Measurements from ENCODE around the gene COPS8. TPM values are rescaled to one million over a fixed set of nuclear protein-coding genes. Genes with fewer than 3 reads are reported as not detected.

The COPS8 gene
- total and polyA plus RNA-seq, 4 donors, result 124 to 186 (median 151) TPM

GRCh38 chr2:237075749-237076599 lies 9.7 kb upstream of the COPS8 start:
- no peaks in the 10 kb centered on the region for H3K9me3 ChIP-seq (ENCODE audit: control insufficient read depth, insufficient read depth, low read length)
- H3K4me1 ChIP-seq (ENCODE audit: control insufficient read depth, insufficient read depth, low read length), result no peaks in the 10 kb centered on the region
- DNase-seq (ENCODE audit: low read depth in 4 of 6, low spot score in 6 of 6), result no peak
- WGBS (ENCODE audit: insufficient coverage), result 89% methylated on average over 8 of the region's 9 CpGs
- no peak overlapping the region for H3K27ac ChIP-seq (ENCODE audit: low read depth, low read length)
- H3K36me3 ChIP-seq (ENCODE audit: control insufficient read depth, insufficient read depth, low read length), result no peaks in the 10 kb centered on the region
- H3K4me3 ChIP-seq (ENCODE audit: low read depth, low read length), result no peak overlapping the region
- H3K27me3 ChIP-seq (ENCODE audit: control insufficient read depth, insufficient read depth, low read length), result no peaks in the 10 kb centered on the region

- no peaks in the 10 kb centered on the region for H3K27me3 ChIP-seq (ENCODE audit: control insufficient read depth, insufficient read depth, low read length)
- no peaks in the 10 kb centered on the region for H3K36me3 ChIP-seq (ENCODE audit: control insufficient read depth, insufficient read depth, low read length)
- H3K4me1 ChIP-seq (ENCODE audit: control insufficient read depth, insufficient read depth, low read length), result no peaks in the 10 kb centered on the region
- no peak overlapping the region for H3K27ac ChIP-seq (ENCODE audit: low read depth, low read length)
- no peaks in the 10 kb centered on the region for H3K9me3 ChIP-seq (ENCODE audit: control insufficient read depth, insufficient read depth, low read length)
- 88% methylated on average over 5 of the region's 8 CpGs for WGBS (ENCODE audit: insufficient coverage)
- H3K4me3 ChIP-seq (ENCODE audit: low read depth, low read length), result no peak overlapping the region
- DNase-seq (ENCODE audit: low read depth in 4 of 6, low spot score in 6 of 6), result no peak
Observed at GRCh38 chr2:237081596-237081995, 4.1 kb upstream of the COPS8 start.

GRCh38 chr2:237083026-237083425 lies 2.7 kb upstream of the COPS8 start:
- Histone ChIP-seq H3K4me3 (ENCODE audit: low read depth, low read length) (no peak overlapping the region), H3K36me3 (ENCODE audit: control insufficient read depth, insufficient read depth, low read length) (peaks cover 3% of the 10 kb centered on the region), H3K27me3 (ENCODE audit: control insufficient read depth, insufficient read depth, low read length) (no peaks in the 10 kb centered on the region), H3K27ac (ENCODE audit: low read depth, low read length) (no peak overlapping the region), H3K4me1 (ENCODE audit: control insufficient read depth, insufficient read depth, low read length) (peaks cover 4% of the 10 kb centered on the region), H3K9me3 (ENCODE audit: control insufficient read depth, insufficient read depth, low read length) (no peaks in the 10 kb centered on the region)
- no peak for DNase-seq (ENCODE audit: low read depth in 4 of 6, low spot score in 6 of 6)
- 98% methylated on average over 3 of the region's 3 CpGs for WGBS (ENCODE audit: insufficient coverage)

GRCh38 chr2:237084444-237084843 lies 1.2 kb upstream of the COPS8 start:
- no peak for DNase-seq (ENCODE audit: low read depth in 4 of 6, low spot score in 6 of 6)
- Histone ChIP-seq H3K4me3 (ENCODE audit: low read depth, low read length) (no peak overlapping the region), H3K9me3 (ENCODE audit: control insufficient read depth, insufficient read depth, low read length) (no peaks in the 10 kb centered on the region), H3K27me3 (ENCODE audit: control insufficient read depth, insufficient read depth, low read length) (no peaks in the 10 kb centered on the region), H3K36me3 (ENCODE audit: control insufficient read depth, insufficient read depth, low read length) (peaks cover 3% of the 10 kb centered on the region), H3K4me1 (ENCODE audit: control insufficient read depth, insufficient read depth, low read length) (peaks cover 4% of the 10 kb centered on the region), H3K27ac (ENCODE audit: low read depth, low read length) (no peak overlapping the region)
- 93% methylated on average over 7 of the region's 8 CpGs for WGBS (ENCODE audit: insufficient coverage)

GRCh38 chr2:237090906-237091305 lies 5.2 kb downstream of the COPS8 start:
- peaks cover 4% of the 10 kb centered on the region for H3K4me1 ChIP-seq (ENCODE audit: control insufficient read depth, insufficient read depth, low read length)
- no peaks in the 10 kb centered on the region for H3K9me3 ChIP-seq (ENCODE audit: control insufficient read depth, insufficient read depth, low read length)
- no peaks in the 10 kb centered on the region for H3K27me3 ChIP-seq (ENCODE audit: control insufficient read depth, insufficient read depth, low read length)
- 90% methylated on average over 11 of the region's 13 CpGs for WGBS (ENCODE audit: insufficient coverage)
- H3K4me3 ChIP-seq (ENCODE audit: low read depth, low read length), result no peak overlapping the region
- H3K36me3 ChIP-seq (ENCODE audit: control insufficient read depth, insufficient read depth, low read length), result peaks cover 13% of the 10 kb centered on the region
- no peak overlapping the region for H3K27ac ChIP-seq (ENCODE audit: low read depth, low read length)
- no peak for DNase-seq (ENCODE audit: low read depth in 4 of 6, low spot score in 6 of 6)

- peaks cover 4% of the 10 kb centered on the region for H3K4me1 ChIP-seq (ENCODE audit: control insufficient read depth, insufficient read depth, low read length)
- H3K4me3 ChIP-seq (ENCODE audit: low read depth, low read length), result no peak overlapping the region
- no peaks in the 10 kb centered on the region for H3K27me3 ChIP-seq (ENCODE audit: control insufficient read depth, insufficient read depth, low read length)
- H3K9me3 ChIP-seq (ENCODE audit: control insufficient read depth, insufficient read depth, low read length), result no peaks in the 10 kb centered on the region
- DNase-seq (ENCODE audit: low read depth in 4 of 6, low spot score in 6 of 6), result no peak
- peaks cover 16% of the 10 kb centered on the region for H3K36me3 ChIP-seq (ENCODE audit: control insufficient read depth, insufficient read depth, low read length)
- 93% methylated on average over 7 of the region's 7 CpGs for WGBS (ENCODE audit: insufficient coverage)
- no peak overlapping the region for H3K27ac ChIP-seq (ENCODE audit: low read depth, low read length)
Observed at GRCh38 chr2:237091779-237092436, 6.2 kb downstream of the COPS8 start.

- 89% methylated on average over 5 of the region's 5 CpGs for whole genome bisulfite sequencing (ENCODE audit: insufficient coverage)
Observed at GRCh38 chr2:237092506-237092905, 6.8 kb downstream of the COPS8 start.

GRCh38 chr2:237092920-237093781 lies 7.5 kb downstream of the COPS8 start:
- peak in 3 of 6 donors; percentile 31 to 86 (median 64) for DNase-seq (ENCODE audit: low read depth in 4 of 6, low spot score in 6 of 6)

More at GRCh38 chr2:237092506-237092905, 6.8 kb downstream of the COPS8 start:
- Histone ChIP-seq H3K36me3 (ENCODE audit: control insufficient read depth, insufficient read depth, low read length) (peaks cover 17% of the 10 kb centered on the region), H3K4me1 (ENCODE audit: control insufficient read depth, insufficient read depth, low read length) (peaks cover 2% of the 10 kb centered on the region), H3K9me3 (ENCODE audit: control insufficient read depth, insufficient read depth, low read length) (no peaks in the 10 kb centered on the region), H3K27me3 (ENCODE audit: control insufficient read depth, insufficient read depth, low read length) (no peaks in the 10 kb centered on the region), H3K27ac (ENCODE audit: low read depth, low read length) (no peak overlapping the region), H3K4me3 (ENCODE audit: low read depth, low read length) (no peak overlapping the region)
- DNase-seq (ENCODE audit: low read depth in 4 of 6, low spot score in 6 of 6), result no peak

GRCh38 chr2:237096201-237096600 lies 10.5 kb downstream of the COPS8 start:
- H3K9me3 ChIP-seq (ENCODE audit: control insufficient read depth, insufficient read depth, low read length), result no peaks in the 10 kb centered on the region
- H3K36me3 ChIP-seq (ENCODE audit: control insufficient read depth, insufficient read depth, low read length), result peaks cover 18% of the 10 kb centered on the region
- WGBS (ENCODE audit: insufficient coverage), result 92% methylated on average over 1 of the region's 4 CpGs
- no peaks in the 10 kb centered on the region for H3K4me1 ChIP-seq (ENCODE audit: control insufficient read depth, insufficient read depth, low read length)
- no peak for DNase-seq (ENCODE audit: low read depth in 4 of 6, low spot score in 6 of 6)
- no peak overlapping the region for H3K27ac ChIP-seq (ENCODE audit: low read depth, low read length)
- H3K27me3 ChIP-seq (ENCODE audit: control insufficient read depth, insufficient read depth, low read length), result no peaks in the 10 kb centered on the region
- no peak overlapping the region for H3K4me3 ChIP-seq (ENCODE audit: low read depth, low read length)

More at GRCh38 chr2:237092920-237093781, 7.5 kb downstream of the COPS8 start:
- H3K36me3 ChIP-seq (ENCODE audit: control insufficient read depth, insufficient read depth, low read length), result peaks cover 14% of the 10 kb centered on the region
- WGBS (ENCODE audit: insufficient coverage), result 68% methylated on average over 7 of the region's 9 CpGs
- H3K27ac ChIP-seq (ENCODE audit: low read depth, low read length), result no peak overlapping the region
- no peak overlapping the region for H3K4me3 ChIP-seq (ENCODE audit: low read depth, low read length)
- H3K9me3 ChIP-seq (ENCODE audit: control insufficient read depth, insufficient read depth, low read length), result no peaks in the 10 kb centered on the region
- H3K4me1 ChIP-seq (ENCODE audit: control insufficient read depth, insufficient read depth, low read length), result no peaks in the 10 kb centered on the region
- no peaks in the 10 kb centered on the region for H3K27me3 ChIP-seq (ENCODE audit: control insufficient read depth, insufficient read depth, low read length)

All from spinal cord (tissue), 10 donors.